Mesendoderm (in vitro differentiated cells): Measurements from ENCODE around the gene INTS7.
A peak's percentile ranks its signal among the peaks of the same experiment; 100 is the strongest.

Experiments used
- DNase-seq: peaks from one replicate; pipeline ENCODE4 v3.0.0; 2013
- H2AK5ac ChIP-seq: 2 replicates; pipeline ENCODE4 v1.6.1; 2013; ENCODE audit warnings: low read length, inconsistent platforms
- H2BK120ac ChIP-seq: 2 replicates; pipeline ENCODE4 v1.6.1; 2013; ENCODE audit warnings: low read depth, mild to moderate bottlenecking, low read length, moderate library complexity, mixed read lengths
- H2BK15ac ChIP-seq: replicated peaks from 2 replicates; pipeline ENCODE4 v1.6.1; 2013; ENCODE audit warnings: low read depth, mild to moderate bottlenecking, moderate library complexity
- H2BK5ac ChIP-seq: 2 replicates; pipeline ENCODE4 v1.6.1; 2013; ENCODE audit warnings: low read length, inconsistent platforms
- H3K18ac ChIP-seq: 2 replicates; pipeline ENCODE4 v1.6.1; 2013; ENCODE audit warnings: mild to moderate bottlenecking, low read length, mixed read lengths
- H3K23ac ChIP-seq: one replicate; pipeline ENCODE4 v1.6.1; 2013; ENCODE audit warnings: low read length
- H3K27ac ChIP-seq: 2 replicates; pipeline ENCODE4 v1.5.1; 2013; ENCODE audit warnings: low read depth, mild to moderate bottlenecking, inconsistent platforms, low read length, moderate library complexity
- H3K27me3 ChIP-seq: 2 replicates; pipeline ENCODE4 v1.6.1; 2013; ENCODE audit warnings: low read length, control low read depth, mild to moderate bottlenecking, inconsistent platforms; ENCODE audit not compliant: insufficient read depth, poor library complexity
- H3K36me3 ChIP-seq: 2 replicates; pipeline ENCODE4 v1.6.1; 2013; ENCODE audit warnings: low read length, inconsistent platforms; ENCODE audit not compliant: control insufficient read depth, insufficient read depth
- H3K4ac ChIP-seq: one replicate; pipeline ENCODE4 v1.6.1; 2013; ENCODE audit warnings: low read depth, mild to moderate bottlenecking, low read length, moderate library complexity
- H3K4me1 ChIP-seq: 2 replicates; pipeline ENCODE4 v1.6.1; 2013; ENCODE audit warnings: low read depth, low read length, inconsistent platforms; ENCODE audit not compliant: control insufficient read depth
- H3K4me2 ChIP-seq: 2 replicates; pipeline ENCODE4 v1.6.1; 2013; ENCODE audit warnings: low read length
- H3K4me3 ChIP-seq: 2 replicates; pipeline ENCODE4 v1.5.1; 2013; ENCODE audit warnings: mild to moderate bottlenecking, low read length
- H3K56ac ChIP-seq: one replicate; pipeline ENCODE4 v1.6.1; 2013; ENCODE audit warnings: low read length
- H3K79me1 ChIP-seq: 2 replicates; pipeline ENCODE4 v1.6.1; 2013; ENCODE audit warnings: low read length, inconsistent platforms
- H3K79me2 ChIP-seq: 2 replicates; pipeline ENCODE4 v1.6.1; 2013; ENCODE audit warnings: mild to moderate bottlenecking, low read length; ENCODE audit not compliant: control insufficient read depth, insufficient read depth
- H3K9ac ChIP-seq: 2 replicates; pipeline ENCODE4 v1.6.1; 2013; ENCODE audit warnings: low read length, inconsistent platforms
- H4K5ac ChIP-seq: one replicate; pipeline ENCODE4 v1.6.1; 2013; ENCODE audit warnings: low read length
- H4K8ac ChIP-seq: one replicate; pipeline ENCODE4 v1.6.1; 2013; ENCODE audit warnings: low read depth, mild to moderate bottlenecking, control low read depth, low read length, moderate library complexity
- WGBS: extraction: QIAGEN DNeasy Blood & Tissue Kit; methylation state at CpG from one replicate; pipeline ENCODE4 v1.1.7; 2013; ENCODE audit warnings: low lambda C conversion rate, missing lambda C conversion rate; ENCODE audit not compliant: insufficient coverage; ENCODE audit errors: extremely low coverage; 5-methylcytosine and 5-hydroxymethylcytosine counted together

Gene INTS7

DNA sequence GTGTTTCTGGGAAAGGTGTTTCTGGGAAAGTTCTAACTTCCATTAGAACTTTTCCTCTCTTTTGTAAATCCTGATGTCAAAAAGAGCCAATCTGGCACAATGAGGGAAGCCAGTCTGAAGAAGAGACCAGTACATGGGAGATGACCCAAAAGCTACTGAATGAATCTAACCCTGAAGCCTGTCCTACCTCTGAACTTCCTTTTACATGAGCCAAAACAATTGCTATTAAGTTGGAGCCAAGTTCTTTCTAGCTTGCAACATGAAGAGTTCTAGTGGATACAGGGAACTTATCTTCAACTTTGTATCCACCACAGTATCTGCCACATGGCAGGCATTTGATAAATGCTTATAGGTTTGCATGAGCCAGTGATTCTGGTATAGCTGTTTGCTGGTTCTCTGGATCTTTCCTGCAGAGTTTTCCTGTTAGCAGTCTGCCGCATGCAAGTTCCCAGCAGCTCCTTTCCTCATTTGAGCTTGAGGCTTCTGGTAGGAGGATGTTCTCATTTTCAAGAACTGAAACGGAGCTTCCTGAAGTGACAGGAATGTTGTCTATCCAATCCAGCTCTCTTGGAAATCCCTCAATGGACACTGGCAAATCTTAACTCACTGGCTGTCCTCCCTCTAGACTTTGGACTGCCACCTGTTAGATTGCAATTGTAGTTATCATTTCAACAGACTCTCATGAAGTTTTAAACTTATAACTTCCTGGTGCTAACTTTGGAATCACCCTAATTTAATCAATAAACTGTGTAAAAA is 131.7 kb downstream of the INTS7 start:
- Histone ChIP-seq H3K9ac (no peak overlapping the region), H3K79me2 (no peaks in the 10 kb centered on the region), H2BK5ac (no peak overlapping the region), H2BK120ac (no peak overlapping the region), H3K27me3 (no peaks in the 10 kb centered on the region), H3K4me3 (no peak overlapping the region), H4K5ac (no peak overlapping the region), H4K8ac (no peak overlapping the region), H3K18ac (no peak overlapping the region), H2AK5ac (no peak overlapping the region), H2BK15ac (no peak overlapping the region), H3K4me2 (no peak overlapping the region), H3K79me1 (no peaks in the 10 kb centered on the region), H3K27ac (no peak overlapping the region), H3K56ac (no peak overlapping the region), H3K23ac (no peak overlapping the region), H3K36me3 (no peaks in the 10 kb centered on the region), H3K4me1 (no peaks in the 10 kb centered on the region), H3K4ac (no peak overlapping the region)
- WGBS: no CpG with 5 or more reads among the region's 2 CpGs
- no peak for DNase-seq

GRCh38 chr1:211902624-211903291 is 132.6 kb downstream of the INTS7 start:
- Histone ChIP-seq H3K27me3 (no peaks in the 10 kb centered on the region), H3K18ac (no peak overlapping the region), H2BK15ac (no peak overlapping the region), H3K23ac (no peak overlapping the region), H3K79me1 (no peaks in the 10 kb centered on the region), H2BK5ac (no peak overlapping the region), H4K5ac (no peak overlapping the region), H3K4me1 (no peaks in the 10 kb centered on the region), H4K8ac (no peak overlapping the region), H3K36me3 (no peaks in the 10 kb centered on the region), H3K9ac (no peak overlapping the region), H3K4me3 (no peak overlapping the region), H2AK5ac (no peak overlapping the region), H3K4me2 (no peak overlapping the region), H3K27ac (no peak overlapping the region), H3K56ac (no peak overlapping the region), H2BK120ac (no peak overlapping the region), H3K79me2 (no peaks in the 10 kb centered on the region), H3K4ac (no peak overlapping the region)
- DNase-seq: no peak
- WGBS: no CpG with 5 or more reads among the region's 4 CpGs

DNA sequence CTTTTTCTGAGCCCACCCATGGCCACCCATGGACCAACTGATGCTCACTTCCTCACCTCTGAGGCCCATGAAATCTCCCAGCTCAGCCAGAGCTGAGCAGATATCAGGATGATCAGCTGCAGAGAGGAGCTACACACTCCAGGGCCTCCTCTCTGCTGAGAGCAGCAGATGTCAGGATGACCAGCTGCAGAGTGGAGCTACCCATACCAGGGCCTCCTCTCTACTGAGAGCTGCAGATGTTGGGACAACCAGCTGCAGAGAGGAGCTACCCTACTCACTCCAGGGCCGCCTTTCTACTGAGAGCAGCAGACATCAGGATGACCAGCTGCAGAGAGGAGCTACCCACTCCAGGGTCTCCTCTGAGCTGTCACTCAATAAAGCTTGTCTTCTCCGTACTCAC is 133.4 kb downstream of the INTS7 start:
- Histone ChIP-seq H3K79me1 (no peaks in the 10 kb centered on the region), H4K8ac (no peak overlapping the region), H2AK5ac (no peak overlapping the region), H4K5ac (no peak overlapping the region), H3K36me3 (no peaks in the 10 kb centered on the region), H2BK5ac (no peak overlapping the region), H3K79me2 (no peaks in the 10 kb centered on the region), H3K18ac (no peak overlapping the region), H3K9ac (no peak overlapping the region), H3K27ac (no peak overlapping the region), H2BK120ac (no peak overlapping the region), H3K27me3 (no peaks in the 10 kb centered on the region), H2BK15ac (no peak overlapping the region), H3K23ac (no peak overlapping the region), H3K4ac (no peak overlapping the region), H3K56ac (no peak overlapping the region), H3K4me3 (no peak overlapping the region), H3K4me1 (no peaks in the 10 kb centered on the region), H3K4me2 (no peak overlapping the region)
- WGBS: no CpG with 5 or more reads among the region's 2 CpGs
- DNase-seq: peak; percentile 16

DNA sequence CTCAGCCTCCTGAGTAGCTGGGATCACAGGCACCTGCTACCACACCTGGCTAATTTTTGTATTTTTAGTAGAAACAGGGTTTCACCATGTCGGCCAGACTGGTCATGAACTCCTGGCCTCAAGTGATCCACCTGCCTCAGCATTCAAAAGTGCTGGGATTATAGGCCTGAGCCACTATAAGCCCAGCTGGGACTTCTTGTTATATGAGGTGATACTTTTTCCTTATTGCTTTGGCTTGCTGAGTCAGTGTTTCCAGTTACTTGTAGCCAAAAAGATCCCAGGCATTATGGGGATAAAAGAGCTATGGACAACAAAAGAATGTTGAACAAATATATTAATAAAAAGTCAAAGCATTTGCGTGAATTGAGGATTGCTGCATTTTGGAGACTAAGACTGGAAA is 134.9 kb downstream of the INTS7 start:
- no peak overlapping the region for H4K5ac ChIP-seq
- DNase-seq: no peak
- no peak overlapping the region for H3K18ac ChIP-seq
- no peak overlapping the region for H4K8ac ChIP-seq
- H3K56ac ChIP-seq: no peak overlapping the region
- no peak overlapping the region for H3K27ac ChIP-seq
- H3K36me3 ChIP-seq: no peaks in the 10 kb centered on the region
- no peak overlapping the region for H2BK120ac ChIP-seq
- no CpG with 5 or more reads among the region's 2 CpGs for WGBS
- no peak overlapping the region for H2BK15ac ChIP-seq
- no peaks in the 10 kb centered on the region for H3K79me1 ChIP-seq
- H3K79me2 ChIP-seq: no peaks in the 10 kb centered on the region
- no peak overlapping the region for H3K4me3 ChIP-seq
- no peak overlapping the region for H3K9ac ChIP-seq
- H2AK5ac ChIP-seq: no peak overlapping the region
- no peaks in the 10 kb centered on the region for H3K4me1 ChIP-seq
- no peak overlapping the region for H2BK5ac ChIP-seq
- no peaks in the 10 kb centered on the region for H3K27me3 ChIP-seq
- H3K23ac ChIP-seq: no peak overlapping the region
- H3K4ac ChIP-seq: no peak overlapping the region
- no peak overlapping the region for H3K4me2 ChIP-seq

DNA sequence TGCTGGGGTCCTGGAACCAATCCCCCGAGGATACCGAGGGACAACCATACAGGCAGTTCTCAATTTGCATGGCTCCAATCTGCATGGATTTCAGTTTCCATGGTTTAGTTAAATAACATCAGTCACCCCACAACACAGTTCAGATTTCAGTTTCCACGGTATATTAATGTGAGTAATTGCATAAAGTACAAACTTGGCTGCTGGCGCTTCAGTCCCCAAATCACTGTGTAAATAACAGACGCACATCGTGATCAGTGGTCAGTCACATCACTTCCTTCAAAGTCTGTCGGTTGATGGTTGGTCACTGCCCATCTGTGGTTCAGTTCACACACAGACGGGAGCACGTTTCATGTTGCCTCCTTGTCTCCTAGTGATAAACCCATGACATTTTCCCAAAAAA is 138.4 kb downstream of the INTS7 start:
- H3K4me3 ChIP-seq: no peak overlapping the region
- H3K4me1 ChIP-seq: no peaks in the 10 kb centered on the region
- H4K8ac ChIP-seq: no peak overlapping the region
- H2BK15ac ChIP-seq: no peak overlapping the region
- no CpG with 5 or more reads among the region's 9 CpGs for WGBS
- no peak overlapping the region for H4K5ac ChIP-seq
- no peak overlapping the region for H3K4ac ChIP-seq
- H2BK5ac ChIP-seq: no peak overlapping the region
- no peaks in the 10 kb centered on the region for H3K79me2 ChIP-seq
- H3K27ac ChIP-seq: no peak overlapping the region
- no peaks in the 10 kb centered on the region for H3K79me1 ChIP-seq
- H2AK5ac ChIP-seq: no peak overlapping the region
- no peak overlapping the region for H3K56ac ChIP-seq
- DNase-seq: no peak
- H3K18ac ChIP-seq: no peak overlapping the region
- no peak overlapping the region for H3K9ac ChIP-seq
- no peak overlapping the region for H3K4me2 ChIP-seq
- no peaks in the 10 kb centered on the region for H3K27me3 ChIP-seq
- H2BK120ac ChIP-seq: no peak overlapping the region
- no peaks in the 10 kb centered on the region for H3K36me3 ChIP-seq
- no peak overlapping the region for H3K23ac ChIP-seq
